Mesenchymal stem cell (in vitro differentiated cells and primary cell): ENCODE results near the gene RGS19.

ENCODE experiments used
- DNase-seq: peaks from one replicate; pipeline ENCODE4 v3.0.0-alpha.2; 2013
- H2AFZ ChIP-seq: one replicate; pipeline ENCODE4 v1.6.1; 2013; ENCODE audit warnings: low read depth, mild to moderate bottlenecking, control low read depth, inconsistent platforms, low read length, moderate library complexity
- H2AK5ac ChIP-seq: 2 replicates; pipeline ENCODE4 v1.6.1; 2013; ENCODE audit warnings: low read length, moderate library complexity, mild to moderate bottlenecking, inconsistent platforms; ENCODE audit not compliant: severe bottlenecking
- H2BK120ac ChIP-seq: one replicate; pipeline ENCODE4 v1.6.1; 2013; ENCODE audit warnings: low read depth, mild to moderate bottlenecking, inconsistent platforms, low read length, moderate library complexity
- H2BK12ac ChIP-seq, 2 experiments: one replicate each; pipeline ENCODE4 v1.6.1; 2013; ENCODE audit warnings: inconsistent platforms in 2 of 2, low read length in 2 of 2, mild to moderate bottlenecking in 2 of 2, moderate library complexity in 2 of 2, control low read depth in 1 of 2
- H2BK15ac ChIP-seq: one replicate; pipeline ENCODE4 v1.6.1; 2013; ENCODE audit warnings: mild to moderate bottlenecking, low read depth, inconsistent platforms; ENCODE audit not compliant: poor library complexity, severe bottlenecking
- H2BK5ac ChIP-seq: 2 replicates; pipeline ENCODE4 v1.6.1; 2013; ENCODE audit warnings: low read depth, mild to moderate bottlenecking, low read length, control low read depth, inconsistent platforms; ENCODE audit not compliant: poor library complexity, severe bottlenecking
- H3K14ac ChIP-seq, 2 experiments: one replicate each; pipeline ENCODE4 v1.6.1; 2013; ENCODE audit warnings: inconsistent platforms in 2 of 2, low read length in 2 of 2, control low read depth in 1 of 2, mild to moderate bottlenecking in 1 of 2, moderate library complexity in 1 of 2
- H3K18ac ChIP-seq, 2 experiments: one replicate each; pipeline ENCODE4 v1.6.1; 2013; ENCODE audit warnings: inconsistent platforms in 2 of 2, low read length in 2 of 2, control low read depth in 1 of 2, low read depth in 1 of 2, mild to moderate bottlenecking in 1 of 2
- H3K23ac ChIP-seq, 2 experiments: one replicate each; pipeline ENCODE4 v1.6.1; 2013; ENCODE audit warnings: inconsistent platforms in 2 of 2, low read length in 2 of 2, mild to moderate bottlenecking in 2 of 2, moderate library complexity in 2 of 2, control low read depth in 1 of 2
- H3K27ac ChIP-seq: 2 replicates; pipeline ENCODE4 v1.5.1; 2013; ENCODE audit warnings: mild to moderate bottlenecking, moderate library complexity, low read length, control low read depth, inconsistent platforms; ENCODE audit not compliant: poor library complexity, severe bottlenecking
- H3K27me3 ChIP-seq, 2 experiments: 2 replicates each; pipeline versions ENCODE4 v1.6.1 to v1.7.0; 2013; ENCODE audit warnings: low read length in 2 of 2, mild to moderate bottlenecking in 2 of 2, moderate library complexity in 2 of 2, control low read depth in 1 of 2, inconsistent platforms in 1 of 2; ENCODE audit not compliant: control insufficient read depth in 1 of 2, insufficient read depth in 1 of 2
- H3K36me3 ChIP-seq, 2 experiments: 2 replicates each; pipeline versions ENCODE4 v1.6.1 to v1.7.0; 2013; ENCODE audit warnings: low read length in 2 of 2, control low read depth in 1 of 2, inconsistent platforms in 1 of 2, low read depth in 1 of 2, mild to moderate bottlenecking in 1 of 2; ENCODE audit not compliant: insufficient read depth in 2 of 2, control insufficient read depth in 1 of 2
- H3K4ac ChIP-seq, 2 experiments: one replicate each; pipeline ENCODE4 v1.6.1; 2013; ENCODE audit warnings: inconsistent platforms in 2 of 2, low read length in 2 of 2, mild to moderate bottlenecking in 2 of 2, moderate library complexity in 2 of 2, control low read depth in 1 of 2, low read depth in 1 of 2
- H3K4me1 ChIP-seq: 2 replicates; pipeline ENCODE4 v1.6.1; 2013; ENCODE audit warnings: low read depth, low read length, control low read depth; ENCODE audit not compliant: control insufficient read depth, insufficient read depth
- H3K4me2 ChIP-seq: 2 replicates; pipeline ENCODE4 v1.6.1; 2013; ENCODE audit warnings: low read length, mild to moderate bottlenecking, inconsistent platforms; ENCODE audit not compliant: poor library complexity, severe bottlenecking
- H3K4me3 ChIP-seq, 2 experiments: 2 replicates each; pipeline versions ENCODE4 v1.5.1 to v1.7.0; 2013; ENCODE audit warnings: low read length in 2 of 2, mild to moderate bottlenecking in 2 of 2, control low read depth in 1 of 2, low read depth in 1 of 2; ENCODE audit not compliant: insufficient read depth in 1 of 2
- H3K79me1 ChIP-seq: replicated peaks from 2 replicates; pipeline ENCODE4 v1.6.1; 2013; ENCODE audit warnings: mild to moderate bottlenecking, control low read depth, low read length, inconsistent platforms; ENCODE audit not compliant: poor library complexity, severe bottlenecking
- H3K9ac ChIP-seq: 2 replicates; pipeline ENCODE4 v1.7.0; 2013; ENCODE audit warnings: mild to moderate bottlenecking, low read length, moderate library complexity
- H3K9me3 ChIP-seq: 2 replicates; pipeline ENCODE4 v1.7.0; 2013; ENCODE audit warnings: mild to moderate bottlenecking, low read length; ENCODE audit not compliant: control insufficient read depth
- H4K8ac ChIP-seq: one replicate; pipeline ENCODE4 v1.6.1; 2013; ENCODE audit warnings: inconsistent platforms, mild to moderate bottlenecking, low read length, moderate library complexity
- H4K91ac ChIP-seq: one replicate; pipeline ENCODE4 v1.6.1; 2013; ENCODE audit warnings: mild to moderate bottlenecking, low read length, inconsistent platforms
- WGBS: methylation state at CpG from one replicate; pipeline ENCODE4 v1.1.7; 2013; ENCODE audit warnings: mixed read lengths; 5-methylcytosine and 5-hydroxymethylcytosine counted together

The RGS19 gene

GRCh38 chr20:64051561-64052325 is 27.6 kb downstream of the RGS19 start:
- peak overlapping the region in 1 of 2 experiments; percentile 60 for H2BK12ac ChIP-seq
- no peak overlapping the region for H3K9ac ChIP-seq
- no peak overlapping the region for H3K23ac ChIP-seq
- H3K14ac ChIP-seq, result no peak overlapping the region
- H2BK15ac ChIP-seq, result peak overlapping the region; percentile 33
- H3K4me1 ChIP-seq, result peaks cover 46% of the 10 kb centered on the region
- no peak overlapping the region for H2BK5ac ChIP-seq
- H3K4me2 ChIP-seq, result no peak overlapping the region
- H3K79me1 ChIP-seq, result no peaks in the 10 kb centered on the region
- H3K36me3 ChIP-seq, result no peaks in the 10 kb centered on the region
- DNase-seq, result no peak
- peak overlapping the region; percentile 40 for H4K8ac ChIP-seq
- no peak overlapping the region for H3K18ac ChIP-seq
- peak overlapping the region; percentile 61 for H4K91ac ChIP-seq
- H2AK5ac ChIP-seq, result no peak overlapping the region
- no peak overlapping the region for H3K27ac ChIP-seq
- no peak overlapping the region for H2BK120ac ChIP-seq
- no peak overlapping the region for H3K4ac ChIP-seq
- peaks cover 43 to 78% of the 10 kb centered on the region in 2 experiments for H3K27me3 ChIP-seq
- no peak overlapping the region for H3K4me3 ChIP-seq
- no peaks in the 10 kb centered on the region for H3K9me3 ChIP-seq
- 87% methylated on average over 15 of the region's 15 CpGs for WGBS
- no peak overlapping the region for H2AFZ ChIP-seq

DNA sequence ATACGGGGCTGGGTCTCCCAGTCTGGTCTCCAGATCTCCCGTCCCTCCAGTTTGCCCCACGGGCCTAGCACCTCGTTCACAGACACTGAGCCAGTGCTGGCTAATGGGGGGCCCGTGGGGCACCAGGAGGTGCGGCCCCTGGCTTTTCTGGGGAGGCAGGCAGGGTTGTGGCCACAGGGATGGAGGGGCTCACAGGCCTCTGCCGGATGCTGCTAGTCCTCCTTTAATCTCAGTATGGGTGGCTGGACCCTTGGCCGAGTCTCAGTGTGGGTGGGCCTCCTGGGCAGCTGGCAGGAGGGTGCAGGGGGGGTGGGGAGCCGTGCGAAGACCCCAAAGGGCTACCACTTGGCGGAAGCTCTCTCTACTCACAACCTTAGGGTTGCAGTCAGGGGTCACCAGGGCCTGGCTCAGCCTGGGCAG is 28.3 kb downstream of the RGS19 start:
- no peak overlapping the region for H2BK5ac ChIP-seq
- H3K4me3 ChIP-seq, result no peak overlapping the region
- no peak overlapping the region for H2BK120ac ChIP-seq
- H3K4me2 ChIP-seq, result no peak overlapping the region
- H3K36me3 ChIP-seq, result no peaks in the 10 kb centered on the region
- H3K14ac ChIP-seq, result no peak overlapping the region
- 78% methylated on average over 11 of the region's 11 CpGs for WGBS
- DNase-seq, result no peak
- no peak overlapping the region for H3K18ac ChIP-seq
- H2AFZ ChIP-seq, result no peak overlapping the region
- H3K4ac ChIP-seq, result no peak overlapping the region
- H2BK12ac ChIP-seq, result peak overlapping the region in 1 of 2 experiments; percentile 35
- no peak overlapping the region for H3K27ac ChIP-seq
- H3K79me1 ChIP-seq, result no peaks in the 10 kb centered on the region
- no peak overlapping the region for H4K8ac ChIP-seq
- H3K9ac ChIP-seq, result no peak overlapping the region
- no peak overlapping the region for H2AK5ac ChIP-seq
- H3K9me3 ChIP-seq, result no peaks in the 10 kb centered on the region
- peaks cover 41% of the 10 kb centered on the region for H3K4me1 ChIP-seq
- H4K91ac ChIP-seq, result no peak overlapping the region
- no peak overlapping the region for H3K23ac ChIP-seq
- peak overlapping the region; percentile 63 for H2BK15ac ChIP-seq
- peaks cover 50 to 81% of the 10 kb centered on the region in 2 experiments for H3K27me3 ChIP-seq

GRCh38 chr20:64050261-64051032 is 28.9 kb downstream of the RGS19 start:
- Histone ChIP-seq H3K23ac (no peak overlapping the region), H3K4ac (no peak overlapping the region), H2BK15ac (no peak overlapping the region), H4K91ac (peak overlapping the region; percentile 21), H2BK12ac (peak overlapping the region in 1 of 2 experiments; percentile 35), H2AFZ (no peak overlapping the region), H3K14ac (no peak overlapping the region), H2AK5ac (no peak overlapping the region), H3K79me1 (no peaks in the 10 kb centered on the region), H2BK5ac (no peak overlapping the region), H3K4me1 (peaks cover 37% of the 10 kb centered on the region), H3K27ac (no peak overlapping the region), H3K27me3 (peaks cover 53 to 81% of the 10 kb centered on the region in 2 experiments), H3K4me3 (no peak overlapping the region), H3K4me2 (no peak overlapping the region), H3K36me3 (no peaks in the 10 kb centered on the region), H3K18ac (no peak overlapping the region), H3K9ac (no peak overlapping the region), H2BK120ac (no peak overlapping the region), H4K8ac (no peak overlapping the region), H3K9me3 (no peaks in the 10 kb centered on the region)
- no peak for DNase-seq
- WGBS, result 89% methylated on average over 23 of the region's 23 CpGs

DNA sequence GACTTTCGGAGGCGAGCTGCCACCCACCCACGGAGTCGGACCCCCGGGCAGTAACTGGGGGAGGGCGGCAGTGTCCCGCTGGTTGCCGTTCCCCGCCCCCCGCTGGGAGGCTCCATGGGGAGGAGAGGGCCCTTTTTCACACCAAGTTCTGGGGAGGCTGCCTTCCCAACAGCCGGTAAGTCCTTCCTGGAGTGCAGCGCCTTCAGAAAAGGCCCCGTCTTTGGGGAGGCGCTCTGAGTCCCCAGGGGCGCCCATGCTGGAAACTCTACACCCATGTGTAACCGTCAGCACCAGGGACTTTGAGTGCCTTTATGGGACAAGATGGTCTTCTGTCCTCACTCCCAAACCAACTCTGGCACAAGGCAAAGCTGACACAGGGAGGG is 29.4 kb downstream of the RGS19 start:
- no peak overlapping the region for H3K9ac ChIP-seq
- H3K18ac ChIP-seq, result no peak overlapping the region
- H3K9me3 ChIP-seq, result no peaks in the 10 kb centered on the region
- no peak overlapping the region for H3K14ac ChIP-seq
- H3K4me3 ChIP-seq, result no peak overlapping the region
- no peaks in the 10 kb centered on the region for H3K36me3 ChIP-seq
- no peak overlapping the region for H2AFZ ChIP-seq
- H4K8ac ChIP-seq, result peak overlapping the region; percentile 36
- no peak overlapping the region for H2BK15ac ChIP-seq
- peaks cover 53 to 83% of the 10 kb centered on the region in 2 experiments for H3K27me3 ChIP-seq
- H3K79me1 ChIP-seq, result no peaks in the 10 kb centered on the region
- no peak overlapping the region for H2BK12ac ChIP-seq
- peaks cover 41% of the 10 kb centered on the region for H3K4me1 ChIP-seq
- H3K4ac ChIP-seq, result no peak overlapping the region
- no peak overlapping the region for H4K91ac ChIP-seq
- peak overlapping the region in 1 of 2 experiments; percentile 77 for H3K23ac ChIP-seq
- no peak overlapping the region for H3K27ac ChIP-seq
- H2BK5ac ChIP-seq, result no peak overlapping the region
- no peak overlapping the region for H3K4me2 ChIP-seq
- 44% methylated on average over 16 of the region's 16 CpGs for WGBS
- H2BK120ac ChIP-seq, result no peak overlapping the region
- no peak for DNase-seq
- H2AK5ac ChIP-seq, result no peak overlapping the region
